HL-60 (cell line): ENCODE results near the gene DNAJC15.

Experiments
- CTCF ChIP-seq: IDR thresholded peaks from one replicate; pipeline ENCODE4 v1.5.1; 2011; ENCODE audit warnings: low read length, control low read depth, inconsistent platforms; ENCODE audit not compliant: insufficient read depth
- GABPA ChIP-seq: IDR thresholded peaks from 2 replicates; pipeline ENCODE4 v1.6.1; 2012; ENCODE audit warnings: low read depth
- POLR2AphosphoS5 ChIP-seq: IDR thresholded peaks from 2 replicates; pipeline ENCODE4 v1.6.1; 2012; ENCODE audit warnings: low read depth
- REST ChIP-seq: IDR thresholded peaks from 2 replicates; pipeline ENCODE4 v1.6.1; 2012; ENCODE audit warnings: low read depth; ENCODE audit not compliant: insufficient replicate concordance
- SPI1 ChIP-seq: IDR thresholded peaks from 2 replicates; pipeline ENCODE4 v1.6.1; 2012; ENCODE audit warnings: low read depth, mild to moderate bottlenecking, borderline replicate concordance

GRCh38 chr13:43113603-43114002 is 90.2 kb downstream of the DNAJC15 start:
- TF ChIP-seq POLR2AphosphoS5 (no peak), CTCF (no peak), GABPA (no peak), REST (no peak), SPI1 (no peak)
